Body of pancreas (tissue), 4 donors: ENCODE measurements around the gene HNRNPLL. TPM values are rescaled to one million over a fixed set of nuclear protein-coding genes. Genes with fewer than 3 reads are reported as not detected.
"Not testable (repeated sequence)": the region's sequence is repeated elsewhere in the genome, so short reads cannot be mapped to it uniquely, and the experiment has no call there.

ENCODE experiments used
- ATAC-seq: fragments of 150-250 bp; one replicate; pipeline ENCODE4 v1.9.1; 2016
- DNase-seq, 4 donors: peaks; one replicate each; pipeline ENCODE4 v3.0.0-alpha.2; 2019
- H3K27ac ChIP-seq, 4 donors: fragments of 200-600 bp; sonication (generic); 1 replicate in 3 of 4; 2 replicates in 1 of 4; pipeline versions ENCODE4 v1.5.1 to v1.6.1; 2016 to 2019; ENCODE audit warnings: mild to moderate bottlenecking in 1 of 4, mixed read lengths in 1 of 4, moderate library complexity in 1 of 4
- H3K27me3 ChIP-seq, 2 donors: fragments of 200-600 bp; sonication (generic); one replicate each; pipeline ENCODE4 v1.6.0; 2016; ENCODE audit warnings: mild to moderate bottlenecking in 1 of 2
- H3K36me3 ChIP-seq, 2 donors: fragments of 200-600 bp; sonication (generic); replicated peaks in 1 of 2; 2 replicates each; pipeline ENCODE4 v1.5.1; 2016; ENCODE audit warnings: low read depth in 2 of 2; ENCODE audit not compliant: insufficient read depth in 1 of 2
- H3K4me1 ChIP-seq: fragments of 200-600 bp; sonication (generic); one replicate; pipeline ENCODE4 v1.6.0; 2016
- H3K4me3 ChIP-seq, 2 donors: fragments of 200-600 bp; sonication (generic); 1 replicate in 1 of 2; 2 replicates in 1 of 2; pipeline ENCODE4 v1.5.1; 2016 to 2019
- H3K9me3 ChIP-seq, 3 donors: fragments of 200-600 bp; sonication (generic); 1 replicate in 2 of 3; 2 replicates in 1 of 3; pipeline ENCODE4 v1.5.1; 2016
- POLR2A ChIP-seq, 3 donors: fragments of 450-650 bp; IDR thresholded peaks; one replicate each; pipeline ENCODE4 v1.6.1; 2016; ENCODE audit warnings: antibody characterized with exemption in 3 of 3, mild to moderate bottlenecking in 2 of 3
- WGBS, 2 donors: methylation state at CpG; one replicate each; pipeline ENCODE4 v1.1.5; 2017; 5-methylcytosine and 5-hydroxymethylcytosine counted together
- intact Hi-C: fragments of 100-400 bp; cut with DNase I; formaldehyde crosslinking; loops from one replicate; pipeline ENCODE4 v1.15.1; 2023
- total RNA-seq, 2 donors: library from RNA; depleted of rRNA; stranded (reverse); fragments of >200 nt; gene quantifications; one replicate each; pipeline ENCODE4 v1.1.0, GENCODE V29; 2016
- TF ChIP-seq, protein P1 (sequence below), 7 experiments: fragments of 450-650 bp in 4 of 7; fragments of 200-600 bp in 3 of 7; sonication (generic) in 3 of 7; IDR thresholded peaks; one replicate each; pipeline ENCODE4 v1.5.1; 2016 to 2019; ENCODE audit warnings: antibody characterized with exemption in 7 of 7

HNRNPLL gene
- 10 to 100 TPM; 21.8 to 22.4 TPM for total RNA-seq

DNA sequence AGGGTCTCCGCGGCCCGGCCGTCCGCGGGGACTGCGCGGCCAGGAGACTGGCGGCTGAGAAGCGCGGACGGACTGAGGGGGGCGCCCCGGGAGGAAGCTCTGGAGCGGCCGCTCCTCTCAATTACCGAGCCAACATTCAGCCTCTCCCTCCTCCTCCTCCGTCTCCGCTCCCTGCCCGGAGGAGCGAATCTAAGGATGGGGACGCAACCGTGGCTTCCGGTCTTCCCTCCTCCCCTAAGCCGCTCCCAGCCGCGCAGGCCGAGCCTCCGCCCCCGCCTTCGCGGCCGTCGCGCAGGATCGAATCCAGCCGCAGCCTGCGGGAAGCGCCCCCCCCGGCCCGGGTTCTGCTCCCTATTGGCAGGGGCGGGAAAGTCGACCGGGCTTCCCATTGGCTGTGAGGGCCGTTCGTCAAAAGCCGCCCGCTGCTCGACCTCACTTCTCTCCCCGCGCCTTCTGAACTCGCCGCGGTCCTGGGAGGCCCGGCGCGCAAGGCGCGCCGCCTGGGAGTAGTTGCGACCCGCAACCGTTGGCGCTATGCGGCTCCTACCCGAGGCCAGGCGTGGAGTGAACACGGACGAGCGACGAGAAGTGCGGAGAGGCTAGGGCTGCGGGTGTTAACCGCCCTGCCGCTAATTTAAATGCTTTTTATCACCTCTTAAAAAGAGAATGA is at the start of gene HNRNPLL:
HNRNPLL (minus strand) TSS at position 197 of the 670 bp plus-strand sequence. CDS start 302 bp downstream, outside the sequence.
- Histone ChIP-seq H3K27me3 (no peaks in the 10 kb centered on the region), H3K9me3 (no peaks in the 10 kb centered on the region), H3K36me3 (no peaks in the 10 kb centered on the region), H3K27ac (peak within 1 kb of the TSS; percentile 88 to 98 (median 92)), H3K4me3 (peak within 1 kb of the TSS; percentile 68 to 97), H3K4me1 (peaks cover 45% of the 10 kb centered on the region)
- TF ChIP-seq POLR2A (IDR thresholded peaks at IDR 0.05), result peak; percentile 85 to 96 (median 95)
- TF ChIP-seq, protein P1, sequence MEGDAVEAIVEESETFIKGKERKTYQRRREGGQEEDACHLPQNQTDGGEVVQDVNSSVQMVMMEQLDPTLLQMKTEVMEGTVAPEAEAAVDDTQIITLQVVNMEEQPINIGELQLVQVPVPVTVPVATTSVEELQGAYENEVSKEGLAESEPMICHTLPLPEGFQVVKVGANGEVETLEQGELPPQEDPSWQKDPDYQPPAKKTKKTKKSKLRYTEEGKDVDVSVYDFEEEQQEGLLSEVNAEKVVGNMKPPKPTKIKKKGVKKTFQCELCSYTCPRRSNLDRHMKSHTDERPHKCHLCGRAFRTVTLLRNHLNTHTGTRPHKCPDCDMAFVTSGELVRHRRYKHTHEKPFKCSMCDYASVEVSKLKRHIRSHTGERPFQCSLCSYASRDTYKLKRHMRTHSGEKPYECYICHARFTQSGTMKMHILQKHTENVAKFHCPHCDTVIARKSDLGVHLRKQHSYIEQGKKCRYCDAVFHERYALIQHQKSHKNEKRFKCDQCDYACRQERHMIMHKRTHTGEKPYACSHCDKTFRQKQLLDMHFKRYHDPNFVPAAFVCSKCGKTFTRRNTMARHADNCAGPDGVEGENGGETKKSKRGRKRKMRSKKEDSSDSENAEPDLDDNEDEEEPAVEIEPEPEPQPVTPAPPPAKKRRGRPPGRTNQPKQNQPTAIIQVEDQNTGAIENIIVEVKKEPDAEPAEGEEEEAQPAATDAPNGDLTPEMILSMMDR (IDR thresholded peaks at IDR 0.05), result no peak
- DNase-seq, result peak; percentile 98 to 100 (median 98)
- intact Hi-C loops, result loop anchor here (10.0 kb wide), 1 partner anchor 52 kb away; no protein-coding TSS in a partner anchor
- ATAC-seq, result peak; percentile 92
- WGBS, 2 donors, result 0% methylated on average over 26 to 48 of the region's 75 CpGs

DNA sequence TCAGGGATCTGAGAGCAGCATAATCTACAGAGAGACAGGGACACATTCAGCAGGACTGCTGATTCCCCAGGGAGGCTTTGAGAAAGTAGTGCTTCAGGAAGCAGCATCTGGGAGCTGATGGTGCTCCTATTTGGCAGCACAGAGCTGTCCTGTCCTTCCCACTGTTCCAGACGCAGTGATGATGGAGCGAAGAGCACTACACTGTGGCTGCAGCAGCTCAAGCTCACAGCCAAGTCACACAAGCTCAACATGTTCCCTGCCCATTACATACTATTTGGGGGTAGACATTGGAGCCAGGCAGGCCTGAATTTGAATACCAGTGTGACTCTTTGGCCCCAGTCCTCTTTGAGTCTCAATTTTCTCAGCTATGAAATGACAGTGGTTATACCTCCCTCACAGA is 48.0 kb upstream of the HNRNPLL start:
- H3K4me3 ChIP-seq, result no peak overlapping the region
- DNase-seq (no peak), ATAC-seq (no peak)
- H3K27me3 ChIP-seq, result no peaks in the 10 kb centered on the region
- 100% methylated on average over 2 of the region's 2 CpGs for WGBS, 2 donors
- H3K4me1 ChIP-seq, result peaks cover 10% of the 10 kb centered on the region
- no peak overlapping the region for H3K27ac ChIP-seq
- no peaks in the 10 kb centered on the region for H3K36me3 ChIP-seq
- no peaks in the 10 kb centered on the region for H3K9me3 ChIP-seq
- intact Hi-C loops, result loop anchor here (10.0 kb wide), 1 partner anchor 46 kb away; the partner anchor contains the start of gene HNRNPLL
- TF ChIP-seq POLR2A (IDR thresholded peaks at IDR 0.05), result no peak

DNA sequence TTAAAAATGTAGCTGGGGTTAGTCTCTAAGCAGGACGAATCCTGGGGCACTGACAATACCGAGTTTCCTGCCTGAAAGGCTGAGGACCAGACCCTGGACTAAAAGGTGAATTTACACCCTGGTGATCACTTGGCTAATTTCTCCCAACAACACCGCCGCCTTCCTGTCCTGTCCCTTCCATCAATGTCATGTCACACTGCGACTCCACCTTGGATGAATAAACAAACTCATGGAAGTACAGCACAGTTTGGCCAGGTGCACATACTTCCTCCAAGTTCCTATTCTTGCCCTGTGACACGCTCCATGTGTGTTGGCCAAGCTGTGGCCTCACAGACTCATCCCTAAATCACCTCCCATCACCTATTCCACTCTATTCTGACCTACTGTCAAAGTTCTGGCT is 47.3 kb upstream of the HNRNPLL start:
- intact Hi-C loops, result loop anchor here (10.0 kb wide), 1 partner anchor 45 kb away; the partner anchor contains the start of gene HNRNPLL
- Histone ChIP-seq H3K4me1 (peaks cover 10% of the 10 kb centered on the region), H3K9me3 (no peaks in the 10 kb centered on the region), H3K27ac (no peak overlapping the region), H3K4me3 (no peak overlapping the region), H3K36me3 (no peaks in the 10 kb centered on the region), H3K27me3 (no peaks in the 10 kb centered on the region)
- ATAC-seq (no peak), DNase-seq (no peak)
- TF ChIP-seq POLR2A (IDR thresholded peaks at IDR 0.05), result no peak
- TF ChIP-seq, protein P1 (IDR thresholded peaks at IDR 0.05), result no peak
- WGBS, 2 donors, result 89 to 91% methylated on average over 6 of the region's 6 CpGs

DNA sequence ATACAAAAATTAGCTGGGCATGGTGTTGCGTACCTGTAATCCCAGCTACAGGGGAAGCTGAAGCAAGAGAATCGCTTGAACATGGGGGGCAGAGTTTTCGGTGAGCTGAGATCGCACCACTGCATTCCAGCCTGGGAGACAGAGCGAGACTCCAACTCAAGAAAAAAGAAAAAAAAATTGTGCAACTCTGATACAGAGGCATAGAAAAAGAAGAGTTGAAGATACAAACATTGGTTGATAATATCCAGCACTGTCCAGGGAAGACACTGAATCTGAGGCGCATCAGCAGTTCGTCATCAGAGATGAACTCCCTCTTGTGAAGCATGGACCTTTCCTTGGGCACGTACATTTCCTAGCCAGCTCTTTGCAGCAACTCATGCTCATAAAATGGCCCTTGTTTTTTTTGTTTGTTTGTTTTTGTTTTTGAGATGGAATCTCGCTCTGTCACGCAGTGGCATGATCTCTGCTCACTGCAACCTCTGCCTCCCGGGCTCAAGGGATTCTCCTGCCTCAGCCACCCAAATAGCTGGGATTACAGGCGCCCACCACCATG is 46.5 kb upstream of the HNRNPLL start:
- H3K4me1 ChIP-seq, result peaks cover 10% of the 10 kb centered on the region
- H3K4me3 ChIP-seq, result no peak overlapping the region
- H3K27ac ChIP-seq, result no peak overlapping the region
- ATAC-seq (no peak), DNase-seq (no peak)
- H3K9me3 ChIP-seq, result no peaks in the 10 kb centered on the region
- intact Hi-C loops, result no loop called here
- H3K36me3 ChIP-seq, result no peaks in the 10 kb centered on the region
- no peaks in the 10 kb centered on the region for H3K27me3 ChIP-seq
- TF ChIP-seq, protein P1 (IDR thresholded peaks at IDR 0.05), result no peak
- TF ChIP-seq POLR2A (IDR thresholded peaks at IDR 0.05), result no peak
- WGBS, 2 donors, result 91 to 92% methylated on average over 12 of the region's 12 CpGs

DNA sequence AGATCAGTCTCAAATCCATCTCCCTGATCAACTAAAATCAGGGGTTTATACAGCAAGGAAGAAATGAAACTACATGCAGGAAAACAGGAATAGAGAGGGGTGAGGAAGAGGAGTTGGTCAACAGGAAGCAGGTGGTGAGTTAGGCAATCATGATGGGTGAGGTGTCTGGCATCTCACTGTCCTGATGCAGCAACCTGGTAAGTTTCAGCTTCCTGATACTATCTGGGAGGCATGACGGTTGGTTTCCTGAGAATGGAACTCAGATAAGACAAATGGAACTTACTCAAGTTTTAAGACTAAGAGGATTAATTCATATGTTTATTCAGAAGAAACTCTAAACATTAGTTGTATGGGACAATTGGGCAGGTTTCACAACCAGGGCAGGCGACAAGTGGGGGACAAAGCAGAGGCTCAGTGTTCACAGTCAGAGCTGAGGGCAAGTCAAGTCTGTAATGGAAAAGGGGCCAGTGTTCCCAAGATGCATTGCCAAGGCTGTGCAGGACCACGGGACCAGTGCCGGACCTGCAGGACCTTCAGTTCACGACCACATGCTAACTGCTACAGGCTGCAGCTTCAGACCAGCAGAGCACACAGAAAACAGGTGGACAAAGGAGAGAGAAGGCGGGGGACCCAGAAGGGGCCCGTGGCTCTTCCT is 45.5 kb upstream of the HNRNPLL start:
- intact Hi-C loops, result no loop called here

DNA sequence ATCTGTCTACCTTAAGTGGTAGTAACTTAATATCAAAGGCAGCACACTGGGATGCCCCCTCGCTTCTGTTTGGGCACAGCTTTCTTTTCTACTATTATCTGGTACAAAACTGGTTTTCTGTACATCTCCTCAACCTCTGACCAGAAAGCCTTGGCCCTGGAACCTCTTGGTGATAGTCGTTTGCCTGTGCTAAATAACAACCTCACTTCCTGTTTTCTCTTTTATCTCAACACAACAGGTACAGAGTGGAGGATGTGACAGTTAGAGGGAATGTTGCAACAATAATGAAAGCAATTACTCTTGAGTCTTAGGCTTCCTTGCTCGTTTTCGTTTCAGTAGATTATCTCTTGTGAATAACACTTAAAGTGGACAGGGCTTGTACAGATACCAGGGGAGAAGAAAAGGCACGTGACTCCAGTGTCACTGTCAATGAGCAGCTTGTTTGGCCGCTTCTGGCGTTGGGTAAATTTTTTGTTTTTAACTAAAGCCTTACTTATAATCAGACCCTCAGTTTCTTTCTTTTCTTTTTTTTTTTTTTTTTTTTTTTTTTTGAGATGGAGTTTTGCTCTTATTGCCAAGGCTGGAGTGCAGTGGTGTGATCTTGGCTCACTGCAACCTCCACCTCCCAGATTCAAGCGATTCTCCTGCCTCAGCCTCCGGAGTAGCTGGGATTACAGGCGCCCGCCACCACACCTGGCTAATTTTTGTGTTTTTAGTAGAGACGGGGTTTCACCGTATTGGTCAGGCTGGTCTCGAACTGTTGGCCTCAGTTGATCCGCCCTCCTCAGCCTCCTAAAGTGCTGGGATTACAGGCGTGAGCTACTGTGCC is 41.2 kb upstream of the HNRNPLL start:
- H3K9me3 ChIP-seq, ATAC-seq, H3K36me3 ChIP-seq, H3K4me1 ChIP-seq, H3K27ac ChIP-seq, H3K4me3 ChIP-seq, intact Hi-C loops, DNase-seq, H3K27me3 ChIP-seq: not testable (repeated sequence)
- WGBS, 2 donors, result 83 to 90% methylated on average over 16 of the region's 16 CpGs

More for the DNA sequence above, 45.5 kb upstream of the HNRNPLL start:
- H3K27me3 ChIP-seq, result no peaks in the 10 kb centered on the region
- H3K4me1 ChIP-seq, result peaks cover 10% of the 10 kb centered on the region
- ATAC-seq, result no peak
- 82 to 95% methylated on average over 7 of the region's 7 CpGs for WGBS, 2 donors
- no peaks in the 10 kb centered on the region for H3K9me3 ChIP-seq
- peak in 1 of 4 donors; percentile 15 for DNase-seq
- no peak overlapping the region for H3K27ac ChIP-seq
- no peaks in the 10 kb centered on the region for H3K36me3 ChIP-seq
- H3K4me3 ChIP-seq, result no peak overlapping the region
- no peak for TF ChIP-seq POLR2A (IDR thresholded peaks at IDR 0.05)
- TF ChIP-seq, protein P1 (IDR thresholded peaks at IDR 0.05), result no peak
